SH-SY5Y (cell line): ENCODE measurements around the gene SOCS4.

Experiments
- GATA2 ChIP-seq: IDR thresholded peaks from 2 replicates; pipeline ENCODE4 v1.6.1; 2011; ENCODE audit warnings: mild to moderate bottlenecking, low read depth, low read length
- GATA3 ChIP-seq: IDR thresholded peaks from 2 replicates; pipeline ENCODE4 v1.6.1; 2011; ENCODE audit warnings: low read depth, mild to moderate bottlenecking, low read length, moderate library complexity

Gene SOCS4

GRCh38 chr14:55045087-55045486, 18.1 kb downstream of the SOCS4 start:
- TF ChIP-seq GATA2 (no peak), GATA3 (no peak)

GRCh38 chr14:55047301-55048053, 20.4 kb downstream of the SOCS4 start:
- no peak for TF ChIP-seq GATA3
- no peak for TF ChIP-seq GATA2

GRCh38 chr14:55048900-55049436, 21.9 kb downstream of the SOCS4 start:
- no peak for TF ChIP-seq GATA3
- no peak for TF ChIP-seq GATA2

- no peak for TF ChIP-seq GATA2
- no peak for TF ChIP-seq GATA3
Observed at GRCh38 chr14:55051165-55051422, 24.1 kb downstream of the SOCS4 start.

GRCh38 chr14:55051423-55052268, 24.6 kb downstream of the SOCS4 start, which contains the start of gene MAPK1IP1L:
Gene MAPK1IP1L (plus strand): TSS chr14:55051647. CDS start chr14:55061684, 10,037 bp downstream.
- TF ChIP-seq GATA2: no peak
- TF ChIP-seq GATA3: no peak

GRCh38 chr14:55052269-55052930, 25.4 kb downstream of the SOCS4 start:
- TF ChIP-seq GATA3 (no peak), GATA2 (no peak)

GRCh38 chr14:55053018-55053417, 26.0 kb downstream of the SOCS4 start:
- no peak for TF ChIP-seq GATA2
- TF ChIP-seq GATA3: no peak

- no peak for TF ChIP-seq GATA3
- no peak for TF ChIP-seq GATA2
Observed at GRCh38 chr14:55053500-55053899, 26.5 kb downstream of the SOCS4 start.

GRCh38 chr14:55054098-55054497, 27.1 kb downstream of the SOCS4 start:
- TF ChIP-seq GATA2 (no peak), GATA3 (no peak)

GRCh38 chr14:55057919-55058318, 30.9 kb downstream of the SOCS4 start:
- TF ChIP-seq GATA2 (no peak), GATA3 (no peak)

- TF ChIP-seq GATA2 (no peak), GATA3 (no peak)
Observed at GRCh38 chr14:55059333-55059732, 32.3 kb downstream of the SOCS4 start.

- TF ChIP-seq GATA2 (no peak), GATA3 (no peak)
Observed at GRCh38 chr14:55062517-55063351, 35.7 kb downstream of the SOCS4 start.

GRCh38 chr14:55065411-55065810, 38.4 kb downstream of the SOCS4 start:
- TF ChIP-seq GATA3 (no peak), GATA2 (no peak)
